Left colon (tissue), 2 donors: ENCODE measurements around the gene SLAMF6. TPM values are rescaled to one million over a fixed set of nuclear protein-coding genes. Genes with fewer than 3 reads are reported as not detected.
"Not testable (repeated sequence)": the region's sequence is repeated elsewhere in the genome, so short reads cannot be mapped to it uniquely, and the experiment has no call there.

Source experiments
- ATAC-seq: fragments of 200-7000 bp; cut with Tn5 transposase; one replicate; pipeline ENCODE4 v1.9.1; 2020; ENCODE audit warnings: mild to moderate bottlenecking, moderate library complexity
- DNase-seq, 2 donors: peaks; one replicate each; pipeline ENCODE4 v3.0.0-alpha.2; 2020
- intact Hi-C, 2 donors: fragments of 100-400 bp; cut with DNase I in 1 of 2; cut with micrococcal nuclease in 1 of 2; formaldehyde crosslinking; loops; one replicate each; pipeline versions ENCODE4 v1.11.2 to v1.14.0; 2022; cut with DNase I, micrococcal nuclease
- long read RNA-seq: library from polyadenylated mRNA; unstranded; transcript quantifications from one replicate; pipeline ENCODE4 v2.0.0, GENCODE V29; 2021
- total RNA-seq, 2 donors: library from RNA; stranded (reverse); fragmentation: NEBNext Ultra II Directional; extraction: Animal tissue kit (Norgen Biotek cat#: 25700); gene quantifications; one replicate each; pipeline ENCODE4 v1.2.1, GENCODE V29; 2021
- donor health status: DM: no; HTN: no; CAD: no.
- donor health status: DM: yes; HTN: yes; CAD: no.

The SLAMF6 gene
- 1 to 10 TPM in 1 of 2 donors, under 1 TPM in 1; 0.61 to 1.4 TPM for total RNA-seq
- long read RNA-seq: 0 reads

- peak in 1 of 2 donors; percentile 45 for DNase-seq
- intact Hi-C loops: no loop called here
- ATAC-seq: peak; percentile 74
Measured at GRCh38 chr1:160522622-160523345, at the start of gene SLAMF6. TSS of gene SLAMF6 (minus strand) at chr1:160523255. CDS start at chr1:160523192, 63 bp downstream.

DNA sequence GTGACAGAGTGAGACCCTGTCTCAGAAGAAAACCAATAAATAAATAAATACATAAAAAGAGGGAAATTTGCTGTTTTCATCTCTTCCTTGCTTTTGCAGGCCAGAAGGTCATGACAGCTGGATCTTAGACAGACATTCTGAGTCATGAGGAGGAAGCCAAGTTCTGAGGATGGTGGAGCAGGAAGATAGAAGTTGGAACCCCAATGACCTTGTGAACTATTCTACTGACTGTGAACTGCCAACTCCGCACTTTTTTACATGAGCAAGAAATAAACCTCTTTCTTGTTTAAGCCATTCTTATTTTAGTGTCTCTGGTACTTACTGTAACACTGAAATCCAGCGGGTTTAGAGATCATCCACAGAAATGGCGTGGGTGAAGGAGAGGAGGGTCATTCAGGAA is 47.8 kb upstream of the SLAMF6 start:
- DNase-seq (no peak), ATAC-seq (no peak)
- intact Hi-C loops: no loop called here

- ATAC-seq (no peak), DNase-seq (no peak)
- intact Hi-C loops: no loop called here
Measured at GRCh38 chr1:160569806-160570205, 46.8 kb upstream of the SLAMF6 start.

DNA sequence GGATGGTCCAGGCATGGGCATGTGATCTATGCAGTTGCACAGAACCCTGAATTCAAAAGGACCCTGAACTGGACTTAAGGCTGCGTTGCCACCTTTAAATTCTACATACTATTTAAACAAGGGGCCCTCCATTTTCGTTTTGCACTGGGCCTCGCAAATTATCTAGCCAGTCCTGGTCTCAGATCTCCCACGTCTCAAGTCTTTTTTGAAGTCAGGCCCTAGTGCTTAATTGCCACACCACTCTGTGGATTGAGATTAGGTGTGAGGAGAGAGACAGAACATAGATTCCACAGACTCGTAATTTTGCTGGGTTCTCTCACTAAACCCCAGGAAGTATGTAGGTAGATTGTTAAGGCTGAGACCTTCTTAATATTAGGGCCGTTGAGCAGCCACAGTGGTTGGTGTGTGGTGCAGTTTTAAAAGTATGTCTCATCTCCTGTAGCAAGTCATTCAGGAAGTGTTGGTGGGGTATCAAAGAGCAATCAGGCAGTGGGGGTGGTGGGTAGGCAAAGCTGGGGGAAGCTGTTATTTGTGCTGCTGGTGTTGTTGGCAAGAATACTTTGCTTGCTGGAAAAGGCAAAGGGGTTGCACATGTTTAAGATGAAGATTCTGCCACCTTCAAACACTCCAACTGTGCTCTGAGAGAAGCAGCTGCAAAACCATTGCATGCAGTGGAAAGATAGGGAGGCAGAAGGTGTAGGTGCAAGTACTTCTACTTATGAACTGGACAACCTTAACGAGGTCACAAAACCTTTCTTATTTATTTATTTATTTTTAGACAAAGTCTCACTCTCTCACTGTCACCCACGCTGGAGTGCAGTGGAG is 45.0 kb upstream of the SLAMF6 start:
- ATAC-seq (peak; percentile 25), DNase-seq (no peak)
- intact Hi-C loops: no loop called here

- no peak for DNase-seq
- no peak for ATAC-seq
- intact Hi-C loops: no loop called here
Measured at GRCh38 chr1:160567341-160567740, 44.3 kb upstream of the SLAMF6 start.

DNA sequence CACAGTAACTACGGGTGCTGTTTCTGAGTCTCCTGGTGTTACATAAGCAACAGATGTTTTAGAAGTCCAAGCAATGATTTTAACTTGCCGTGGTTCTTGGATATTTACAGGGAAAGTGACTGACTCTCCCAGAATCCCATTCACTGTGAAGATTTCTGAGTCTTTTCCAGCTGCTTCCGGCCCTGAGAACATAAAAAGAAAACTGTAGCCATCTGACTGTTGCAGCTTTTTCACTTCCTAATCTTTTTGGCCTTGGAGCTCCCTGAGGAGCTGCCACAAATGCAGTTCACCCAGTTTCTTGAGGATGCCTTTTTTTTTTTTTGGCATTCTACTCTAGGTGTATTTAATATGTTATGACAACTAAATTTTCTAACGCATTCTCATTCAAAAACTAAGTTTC is 42.5 kb upstream of the SLAMF6 start:
- DNase-seq: no peak
- intact Hi-C loops: no loop called here
- no peak for ATAC-seq

DNA sequence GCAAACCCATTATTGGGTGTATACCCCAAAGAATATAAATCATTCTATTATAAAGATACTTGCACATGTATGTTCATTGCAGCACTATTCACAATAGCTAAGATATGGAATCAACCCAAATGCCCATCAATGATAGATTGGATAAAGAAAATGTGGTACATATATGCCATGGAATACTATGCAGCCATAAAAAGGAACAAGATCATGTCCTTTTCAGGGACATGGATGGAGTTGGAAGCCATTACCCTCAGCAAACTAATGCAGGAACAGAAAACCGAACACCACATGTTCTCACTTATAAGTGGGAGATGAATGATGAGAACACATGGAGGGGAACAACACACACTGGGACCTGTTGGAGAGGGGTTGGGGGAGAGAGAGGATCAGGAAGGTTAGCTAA is 40.2 kb upstream of the SLAMF6 start:
- DNase-seq, ATAC-seq, intact Hi-C loops: not testable (repeated sequence)

GRCh38 chr1:160562745-160563144 is 39.7 kb upstream of the SLAMF6 start:
- intact Hi-C loops, DNase-seq, ATAC-seq: not testable (repeated sequence)

DNA sequence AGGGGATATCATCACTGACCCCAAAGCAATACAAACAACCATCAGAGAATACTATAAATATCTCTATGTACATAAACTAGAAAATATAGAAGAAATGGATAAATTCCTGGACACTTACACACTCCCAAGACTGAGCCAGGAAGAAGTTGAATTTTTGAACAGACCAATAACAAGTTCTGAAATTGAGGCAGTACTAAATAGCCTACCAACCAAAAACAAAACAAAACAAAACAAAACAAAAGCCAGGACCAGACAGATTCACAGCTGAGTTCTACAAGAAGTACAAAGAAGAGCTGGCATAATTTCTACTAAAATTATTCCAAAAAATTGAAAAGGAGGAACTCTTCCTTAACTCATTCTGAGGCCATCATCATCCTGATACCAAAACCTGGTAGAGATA is 37.8 kb upstream of the SLAMF6 start:
- ATAC-seq: no peak
- DNase-seq: no peak
- intact Hi-C loops: no loop called here

DNA sequence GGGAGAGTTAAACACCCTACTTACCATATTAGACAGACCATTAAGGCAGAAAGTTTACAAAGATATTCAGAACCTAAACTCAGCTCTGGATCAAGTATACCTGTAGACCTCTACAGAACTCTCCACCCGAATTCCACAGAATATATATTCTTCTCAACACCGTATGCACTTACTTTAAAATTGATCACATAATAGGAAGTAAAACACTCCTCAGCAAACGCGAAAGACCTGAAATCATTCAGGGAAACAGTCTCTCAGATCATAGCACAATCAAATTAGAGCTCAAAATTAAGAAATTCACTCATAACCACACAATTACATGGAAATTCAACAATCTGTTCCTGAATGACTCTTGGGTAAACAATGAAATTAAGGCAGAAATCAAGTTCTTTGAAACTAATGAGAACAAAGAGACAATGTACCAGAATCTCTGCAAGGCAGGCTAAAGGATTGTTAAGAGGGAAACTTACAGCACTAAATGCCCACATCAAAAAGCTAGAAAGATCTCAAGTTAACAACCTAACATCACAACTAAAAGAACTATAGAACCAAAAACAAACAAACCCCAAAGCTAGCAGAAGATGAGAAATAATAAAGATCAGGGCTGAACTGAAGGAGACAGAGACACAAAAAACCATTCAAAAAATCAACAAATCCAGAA is 37.1 kb upstream of the SLAMF6 start:
- intact Hi-C loops: no loop called here
- ATAC-seq: no peak
- no peak for DNase-seq

GRCh38 chr1:160559437-160559836 is 36.4 kb upstream of the SLAMF6 start:
- DNase-seq, ATAC-seq, intact Hi-C loops: not testable (repeated sequence)

DNA sequence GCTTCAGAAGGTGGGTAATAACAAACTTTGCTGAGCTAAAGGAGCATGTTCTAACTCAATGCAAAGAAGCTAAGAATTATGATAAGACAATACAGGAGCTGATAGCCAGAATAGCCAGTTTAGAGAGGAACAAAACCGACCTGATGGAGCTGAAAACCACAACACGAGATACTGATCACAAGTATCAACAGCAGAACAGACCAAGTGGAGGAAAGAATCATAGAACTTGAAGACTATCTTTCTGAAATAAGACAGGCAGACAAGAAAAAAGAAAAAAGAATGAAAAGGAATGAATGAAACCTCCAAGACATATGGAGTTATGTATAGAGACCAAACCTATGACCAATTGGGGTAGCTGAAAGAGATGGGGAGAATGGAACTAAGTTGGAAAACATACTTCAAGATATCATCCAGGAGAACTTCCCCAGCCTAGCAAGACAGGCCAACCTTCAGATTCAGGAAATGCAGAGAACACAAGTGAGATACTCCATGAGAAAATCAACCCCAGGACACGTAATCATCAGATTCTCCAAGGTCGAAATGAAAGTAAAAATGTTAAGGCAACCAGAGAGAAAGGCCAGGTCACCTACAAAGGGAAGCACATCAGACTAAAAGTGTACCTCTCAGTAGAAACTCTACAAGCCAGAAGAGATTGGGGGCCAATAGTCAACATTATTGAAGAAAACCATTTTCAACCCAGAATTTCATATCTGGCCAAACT is 35.8 kb upstream of the SLAMF6 start:
- DNase-seq (no peak), ATAC-seq (no peak)
- intact Hi-C loops: no loop called here

DNA sequence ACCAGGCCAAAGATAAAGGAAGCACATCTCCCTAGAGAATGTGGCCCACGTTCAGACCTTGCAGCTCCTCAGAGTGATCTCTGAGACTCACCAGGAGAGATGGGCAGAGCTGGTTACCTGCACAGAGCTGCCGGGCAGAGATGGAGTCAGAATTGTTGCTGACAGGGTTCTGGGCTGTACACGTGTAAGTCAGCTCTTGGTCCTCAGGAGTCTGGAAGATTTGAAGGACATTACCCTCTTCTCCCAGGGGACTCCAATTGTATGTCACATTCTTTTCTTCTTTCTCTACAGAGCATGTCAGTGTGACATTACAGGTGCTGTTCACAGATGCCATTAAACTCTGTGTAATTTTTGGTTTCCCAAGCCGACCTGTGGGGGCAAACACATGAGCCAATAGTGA is 30.7 kb upstream of the SLAMF6 start:
- intact Hi-C loops: no loop called here

DNA sequence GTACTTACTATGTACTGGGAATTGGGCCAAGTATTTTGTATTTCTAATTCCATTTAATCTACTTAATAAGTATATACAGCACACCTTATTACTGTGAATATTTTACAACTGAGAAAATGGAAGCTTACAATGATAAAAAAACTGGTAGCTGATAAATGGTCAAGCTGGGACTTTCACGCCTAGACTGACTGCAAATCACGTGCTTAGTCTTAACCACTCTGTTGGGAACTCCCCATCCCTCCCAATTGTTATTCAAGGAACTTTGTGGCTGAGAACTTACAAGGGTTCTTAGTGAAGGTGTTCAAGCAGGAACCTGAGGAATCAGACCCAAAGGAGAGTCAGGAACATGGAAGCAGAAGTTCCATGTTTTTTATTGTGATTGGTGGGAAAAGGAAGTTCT is 29.4 kb upstream of the SLAMF6 start:
- intact Hi-C loops: no loop called here
- DNase-seq (no peak), ATAC-seq (no peak)

More for the DNA sequence above, 30.7 kb upstream of the SLAMF6 start:
- no peak for ATAC-seq
- no peak for DNase-seq

DNA sequence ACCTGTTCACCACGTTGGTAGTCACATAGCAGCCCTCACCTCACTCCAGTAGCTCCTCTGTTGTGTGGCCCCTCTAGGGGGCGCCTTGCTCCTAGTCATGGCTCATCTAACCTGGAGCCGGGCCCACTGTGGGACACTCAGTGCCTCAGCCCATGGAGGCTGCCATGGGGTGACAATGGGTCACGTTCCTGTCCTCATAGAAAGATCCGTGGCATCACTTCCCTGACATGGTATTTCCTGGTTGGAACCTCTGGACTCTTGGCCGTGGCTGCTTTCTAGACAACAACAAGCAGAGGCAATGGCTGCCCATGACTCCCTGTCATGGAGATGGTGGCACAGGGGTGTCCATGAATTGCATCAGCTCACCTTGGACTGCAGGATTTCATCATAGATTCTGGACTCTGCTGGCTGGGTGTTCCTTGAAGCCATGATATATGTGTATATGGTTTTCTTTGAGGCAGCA is 27.5 kb upstream of the SLAMF6 start:
- no peak for ATAC-seq
- peak in 1 of 2 donors; percentile 29 for DNase-seq
- intact Hi-C loops: no loop called here

DNA sequence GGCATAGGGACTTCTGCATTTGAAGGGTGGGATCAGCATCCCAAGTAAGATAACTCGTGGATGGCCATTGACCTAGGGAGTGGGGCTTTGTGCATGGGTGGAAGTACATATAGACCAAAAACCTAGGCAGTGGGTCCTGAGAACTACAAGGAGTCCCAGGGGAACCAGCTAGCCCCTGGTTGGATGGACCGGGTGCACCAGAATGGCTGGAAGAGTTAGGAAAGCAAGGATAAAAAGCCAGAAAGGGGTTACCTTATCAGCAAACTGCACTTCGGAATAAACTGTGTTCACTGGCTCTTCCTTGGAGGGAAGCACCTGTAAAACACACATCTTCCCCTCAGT is 26.6 kb upstream of the SLAMF6 start:
- no peak for DNase-seq
- intact Hi-C loops: no loop called here
- no peak for ATAC-seq

DNA sequence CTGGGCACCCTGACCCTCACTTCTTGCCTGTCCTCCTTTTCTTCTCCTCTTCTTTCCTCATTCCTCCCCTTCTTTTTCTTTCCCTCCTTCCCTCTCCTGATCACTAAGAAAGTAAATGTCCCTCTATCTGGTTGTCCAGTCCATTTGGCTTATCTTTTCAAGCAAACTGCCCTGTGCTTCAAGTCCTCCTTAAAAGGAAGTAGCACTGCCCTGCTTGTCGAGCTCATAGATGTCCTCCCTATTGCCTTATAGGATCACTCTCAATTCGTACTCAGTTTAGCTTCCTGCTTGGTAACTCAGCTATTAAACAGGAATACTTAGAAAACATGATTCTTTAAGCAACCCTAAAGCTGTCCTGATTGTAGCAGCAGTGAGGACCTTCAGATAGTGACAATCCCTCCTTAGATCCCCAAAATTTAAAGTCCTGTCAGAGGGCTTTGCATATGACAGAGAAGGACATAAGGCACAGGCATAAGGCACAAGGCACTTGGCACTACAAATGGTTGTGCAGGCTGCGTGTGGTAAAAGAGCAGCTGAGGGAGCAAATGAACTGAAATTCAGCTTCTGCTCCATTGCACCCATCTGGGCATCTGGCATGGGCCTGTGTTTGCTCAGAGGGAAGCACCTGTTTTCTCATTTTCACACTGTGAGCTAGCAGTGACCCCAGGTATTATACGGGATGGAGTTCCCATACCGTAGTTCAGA is 26.1 kb upstream of the SLAMF6 start:
- ATAC-seq (peak; percentile 32), DNase-seq (no peak)
- intact Hi-C loops: no loop called here

DNA sequence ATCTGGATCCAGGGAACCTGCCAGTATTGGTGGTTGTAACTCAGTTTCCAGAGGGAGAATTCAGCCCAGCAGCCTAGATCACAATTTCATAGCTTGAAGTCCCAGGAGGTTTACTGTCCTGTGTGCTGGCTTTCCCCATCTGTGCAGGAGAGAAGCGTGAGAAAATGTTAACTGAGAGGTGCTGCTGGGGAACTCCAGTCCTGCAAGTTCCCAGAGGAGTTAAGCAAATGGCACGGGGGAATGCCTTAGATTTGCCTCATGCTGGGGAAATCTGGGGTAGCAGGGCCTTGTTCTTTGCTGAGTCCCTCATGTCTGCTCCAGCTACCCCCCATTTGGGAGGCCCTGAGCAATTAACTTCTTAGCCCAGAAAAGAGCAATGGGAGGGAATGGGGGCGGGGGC is 25.1 kb upstream of the SLAMF6 start:
- DNase-seq: no peak
- ATAC-seq: no peak
- intact Hi-C loops: no loop called here
